Stimulated activated CD4-positive, alpha-beta T cell treated with anti-CD3 and anti-CD28 coated beads, Interleukin-1b, Interleukin-23, amount 100 ng/mL, for 48 hours (primary cell): ENCODE measurements around the gene ADGRV1.
"Not testable (repeated sequence)": the region's sequence is repeated elsewhere in the genome, so short reads cannot be mapped to it uniquely, and the experiment has no call there.

Experiments
- DNase-seq: peaks from one replicate; pipeline ENCODE4 v3.0.0-alpha.2; 2020

ADGRV1 gene

GRCh38 chr5:91007780-91008402, 449.3 kb downstream of the ADGRV1 start:
- DNase-seq = no peak

DNA sequence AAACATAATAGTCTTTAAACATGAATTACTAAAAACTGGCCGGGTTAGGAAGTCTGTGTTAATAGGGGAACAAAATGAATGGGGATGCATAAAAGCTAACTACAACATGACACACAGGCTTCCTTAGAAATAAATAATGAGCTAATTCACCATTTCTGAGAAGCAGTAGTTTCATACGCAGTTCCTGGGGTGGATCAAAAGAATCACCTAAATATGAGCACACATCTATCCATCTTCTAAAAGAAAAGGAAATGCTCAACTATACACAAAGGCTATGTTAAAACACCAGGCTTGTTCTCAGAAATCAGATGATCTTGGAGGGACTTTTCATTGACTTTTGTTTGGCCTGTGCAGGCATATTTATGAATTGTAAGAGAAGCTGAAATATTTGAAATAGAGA, 451.5 kb downstream of the ADGRV1 start:
- no peak for DNase-seq

DNA sequence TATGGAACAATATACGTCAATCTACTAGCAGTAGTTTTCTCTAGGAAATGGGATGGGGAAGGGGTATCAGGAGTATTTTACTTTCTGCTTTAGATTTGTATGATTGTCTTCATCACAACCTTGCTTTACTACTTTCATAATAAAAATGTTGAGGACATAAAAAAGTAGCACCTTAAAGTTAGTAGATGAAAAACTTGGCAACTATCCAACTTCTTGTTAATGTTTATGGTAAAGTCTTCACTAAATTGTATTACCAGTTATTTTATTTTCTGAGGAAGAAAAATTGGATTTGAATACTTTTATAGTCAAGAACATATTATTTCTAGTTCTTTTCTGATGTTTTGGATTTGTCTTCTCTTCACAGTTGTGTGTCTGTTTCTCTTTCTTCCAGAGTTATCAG, 452.4 kb downstream of the ADGRV1 start:
- no peak for DNase-seq

GRCh38 chr5:91012867-91013266, 454.3 kb downstream of the ADGRV1 start:
- DNase-seq = not testable (repeated sequence)

DNA sequence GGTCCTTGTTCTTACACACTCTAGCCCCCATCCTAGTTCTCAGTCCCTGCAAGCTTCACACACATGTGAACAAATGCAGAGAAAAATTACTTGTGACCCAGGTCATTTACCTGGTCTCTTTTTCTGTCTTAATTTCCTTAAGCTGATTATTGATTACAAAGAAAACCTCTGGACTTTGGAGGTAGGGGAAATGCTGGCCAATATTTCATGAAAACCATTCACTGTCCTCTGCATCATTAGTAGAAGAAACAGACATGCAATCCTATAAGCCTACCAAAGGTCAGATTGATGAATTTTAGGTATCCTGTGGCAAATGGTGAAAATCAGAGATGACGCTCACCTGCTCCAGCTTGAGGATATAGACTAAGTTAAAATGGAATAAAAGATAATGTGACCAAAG, 457.7 kb downstream of the ADGRV1 start:
- DNase-seq = no peak

DNA sequence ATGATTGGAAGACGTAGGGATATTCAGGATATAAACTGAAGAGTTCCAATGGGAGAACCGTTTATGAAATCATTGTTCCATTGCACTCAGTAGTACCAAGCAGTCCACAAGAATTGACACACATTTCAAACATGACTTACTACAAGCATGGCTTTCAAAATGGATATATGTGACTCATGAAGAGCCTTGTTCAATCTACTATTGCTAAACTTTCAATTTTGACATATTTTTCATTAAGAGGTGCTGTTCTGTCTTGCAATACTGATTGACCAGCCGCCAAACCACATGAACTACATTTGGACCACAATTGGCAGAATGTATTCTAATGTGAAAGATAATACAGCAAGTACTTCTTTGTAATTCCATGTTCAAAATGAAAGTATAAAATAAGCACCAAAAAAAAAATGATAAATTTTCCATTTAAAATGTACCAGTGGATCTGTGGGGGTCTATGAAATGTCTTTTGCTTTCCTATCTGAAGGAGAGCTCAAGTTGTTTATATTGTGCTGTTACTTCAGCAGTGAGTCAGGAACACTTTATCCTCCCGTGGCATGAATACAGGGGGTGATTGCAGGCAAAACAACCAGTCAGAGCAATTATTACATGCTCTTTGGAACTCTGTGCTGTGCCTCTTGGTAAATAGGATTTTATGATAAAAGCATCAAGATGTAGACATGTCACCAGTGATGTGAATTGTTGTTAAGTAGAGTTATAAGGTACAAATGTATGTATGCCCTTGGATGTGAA, 458.5 kb downstream of the ADGRV1 start:
- no peak for DNase-seq

GRCh38 chr5:91018200-91018599, 459.6 kb downstream of the ADGRV1 start:
- DNase-seq = no peak

- DNase-seq = no peak
Observed at GRCh38 chr5:91018712-91019371, 460.2 kb downstream of the ADGRV1 start.

- no peak for DNase-seq
Observed at GRCh38 chr5:91020065-91020800, 461.6 kb downstream of the ADGRV1 start.

DNA sequence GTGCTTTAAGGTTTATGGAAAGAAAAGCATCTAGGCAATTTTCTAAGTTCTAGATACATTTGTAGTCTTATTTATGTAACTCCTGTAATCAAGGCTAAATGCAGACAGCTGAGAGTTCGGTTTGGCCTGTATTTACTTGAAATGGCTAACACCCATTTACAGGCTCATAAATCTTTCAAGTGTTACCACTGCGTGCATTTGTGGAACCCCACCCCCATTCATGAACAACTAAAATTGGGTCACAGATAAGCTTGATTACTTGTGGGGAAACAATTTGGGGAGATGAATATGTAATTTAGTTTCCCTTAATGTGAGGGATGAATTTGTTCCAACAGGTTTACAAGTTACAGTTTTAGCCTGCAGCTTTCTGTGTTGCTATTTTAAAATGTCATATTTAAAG, 463.9 kb downstream of the ADGRV1 start:
- no peak for DNase-seq

- no peak for DNase-seq
Observed at GRCh38 chr5:91024206-91024605, 465.6 kb downstream of the ADGRV1 start.

- no peak for DNase-seq
Observed at GRCh38 chr5:91024727-91025126, 466.1 kb downstream of the ADGRV1 start.

DNA sequence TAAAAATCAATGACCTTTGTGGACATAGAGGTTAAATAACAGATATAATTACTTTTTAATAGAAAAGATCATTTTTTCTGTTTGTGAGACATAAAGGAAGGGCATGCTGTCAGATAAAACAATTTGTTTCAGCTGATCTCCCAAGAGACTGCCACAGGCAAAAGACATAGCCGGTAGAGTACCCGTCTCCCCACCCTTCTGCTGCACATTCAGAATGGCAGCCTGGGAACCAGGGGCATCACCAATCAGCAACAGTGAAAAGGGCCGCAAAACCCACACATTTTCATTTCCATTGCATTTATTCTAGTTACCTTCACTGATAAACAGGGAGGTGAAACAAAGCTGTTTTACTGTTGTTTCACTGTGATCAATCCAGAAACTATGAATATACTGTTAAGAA, 466.9 kb downstream of the ADGRV1 start:
- DNase-seq = no peak

GRCh38 chr5:91025956-91026355, 467.4 kb downstream of the ADGRV1 start:
- no peak for DNase-seq

DNA sequence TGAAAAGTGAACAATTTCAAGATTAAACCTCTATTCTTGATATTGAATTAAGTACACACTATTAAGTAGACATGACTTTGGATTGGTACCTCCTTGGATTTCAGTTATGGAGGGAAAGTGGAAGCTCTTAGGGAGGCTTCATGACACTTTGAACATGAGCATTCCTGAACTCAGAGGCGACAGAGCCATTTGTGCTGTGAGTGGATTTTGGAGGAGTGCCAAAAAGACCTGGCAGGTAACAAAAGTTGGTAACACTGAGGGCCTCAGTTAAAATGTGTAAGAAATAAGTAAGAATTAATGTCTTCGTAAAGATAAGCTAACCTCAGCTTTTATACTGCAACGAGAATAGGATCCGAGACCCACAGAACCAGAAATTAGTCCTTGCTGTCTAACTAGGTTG, 467.9 kb downstream of the ADGRV1 start:
- no peak for DNase-seq

DNA sequence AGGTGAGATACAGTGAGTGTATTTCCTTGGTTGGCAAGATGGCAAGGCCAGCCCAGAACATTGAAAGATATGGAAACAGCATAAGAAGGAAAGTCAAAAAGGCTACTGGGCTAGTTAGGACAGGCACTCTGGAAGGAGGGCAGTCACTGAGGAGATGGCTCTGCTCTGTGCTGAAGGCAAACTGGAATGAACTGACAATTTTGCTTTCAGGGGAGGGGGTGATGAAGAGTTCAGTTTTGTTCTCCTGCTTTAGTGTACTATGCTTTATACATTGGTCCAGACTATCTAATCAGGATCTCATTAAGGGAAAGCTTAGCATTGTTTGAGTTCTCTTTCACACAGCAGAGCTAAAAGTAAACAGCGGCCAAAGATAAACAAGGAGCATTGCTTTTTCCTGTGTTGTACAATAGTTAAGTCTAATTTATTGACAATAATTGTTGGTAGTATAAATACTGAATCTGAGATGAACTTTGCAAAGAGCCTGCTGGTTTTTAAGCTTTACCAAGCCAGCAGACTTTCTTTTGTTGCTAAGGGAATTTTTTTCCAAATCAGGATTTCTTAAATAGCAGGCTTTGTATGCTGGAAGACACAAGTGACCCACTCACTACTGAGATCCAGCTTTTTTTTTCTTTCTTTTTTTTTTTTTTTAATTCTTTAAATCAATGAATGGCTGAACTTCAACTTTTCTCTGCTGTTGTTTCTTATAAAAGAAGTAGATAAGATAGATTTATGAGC, 469.0 kb downstream of the ADGRV1 start:
- no peak for DNase-seq

- DNase-seq = no peak
Observed at GRCh38 chr5:91028499-91028956, 469.9 kb downstream of the ADGRV1 start.

- DNase-seq = no peak
Observed at GRCh38 chr5:91030521-91031401, 472.2 kb downstream of the ADGRV1 start.

GRCh38 chr5:91031402-91031752, 472.8 kb downstream of the ADGRV1 start:
- DNase-seq = no peak

- DNase-seq = no peak
Observed at GRCh38 chr5:91032125-91032524, 473.5 kb downstream of the ADGRV1 start.

GRCh38 chr5:91033370-91033769, 474.8 kb downstream of the ADGRV1 start:
- DNase-seq = no peak
